GM12873 (cell line): ENCODE measurements around the gene ALX4.

Source experiments
- TF ChIP-seq, protein P1 (sequence below): IDR thresholded peaks from 2 replicates; pipeline ENCODE4 v1.5.1; 2012; ENCODE audit warnings: low read depth, mild to moderate bottlenecking, moderate library complexity, low read length, control low read depth; ENCODE audit not compliant: insufficient read depth; ENCODE audit errors: missing control alignments

The ALX4 gene

DNA sequence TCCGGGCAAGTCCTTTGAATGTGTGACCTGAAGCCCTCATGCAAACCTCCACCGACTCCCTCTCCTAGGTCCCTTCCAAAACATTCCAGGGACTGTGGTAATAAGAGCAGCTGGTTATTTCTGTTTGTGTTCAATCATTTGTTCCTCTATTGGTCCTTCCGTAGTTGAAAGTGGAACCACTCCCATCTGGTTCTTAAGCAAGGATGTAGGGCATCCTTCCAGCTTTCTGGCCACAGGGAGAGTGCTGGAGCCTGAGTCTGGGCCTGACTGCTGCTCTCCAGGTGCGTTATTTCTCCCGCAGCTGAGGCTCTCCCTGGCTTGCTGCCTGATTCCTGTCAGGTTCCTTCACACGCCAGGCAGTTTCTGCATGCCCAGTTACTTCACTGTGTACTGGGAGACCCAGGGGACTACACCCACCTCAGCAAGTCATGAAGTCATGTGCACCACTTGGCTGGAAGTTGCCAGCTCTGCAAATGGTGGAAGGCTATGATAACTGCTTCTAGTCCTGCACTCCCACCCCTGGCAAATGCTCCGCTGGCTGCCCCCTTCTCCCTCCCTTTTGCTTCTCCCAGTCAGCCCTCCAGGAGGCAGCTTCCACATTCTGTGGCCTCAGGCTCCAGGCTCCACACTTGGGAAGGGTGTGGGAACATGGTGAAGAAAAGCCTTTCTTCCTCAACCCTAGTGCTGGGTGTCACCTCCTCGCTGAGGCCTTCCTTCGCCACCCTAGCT lies 4.0 kb upstream of the ALX4 start:
- TF ChIP-seq, protein P1, sequence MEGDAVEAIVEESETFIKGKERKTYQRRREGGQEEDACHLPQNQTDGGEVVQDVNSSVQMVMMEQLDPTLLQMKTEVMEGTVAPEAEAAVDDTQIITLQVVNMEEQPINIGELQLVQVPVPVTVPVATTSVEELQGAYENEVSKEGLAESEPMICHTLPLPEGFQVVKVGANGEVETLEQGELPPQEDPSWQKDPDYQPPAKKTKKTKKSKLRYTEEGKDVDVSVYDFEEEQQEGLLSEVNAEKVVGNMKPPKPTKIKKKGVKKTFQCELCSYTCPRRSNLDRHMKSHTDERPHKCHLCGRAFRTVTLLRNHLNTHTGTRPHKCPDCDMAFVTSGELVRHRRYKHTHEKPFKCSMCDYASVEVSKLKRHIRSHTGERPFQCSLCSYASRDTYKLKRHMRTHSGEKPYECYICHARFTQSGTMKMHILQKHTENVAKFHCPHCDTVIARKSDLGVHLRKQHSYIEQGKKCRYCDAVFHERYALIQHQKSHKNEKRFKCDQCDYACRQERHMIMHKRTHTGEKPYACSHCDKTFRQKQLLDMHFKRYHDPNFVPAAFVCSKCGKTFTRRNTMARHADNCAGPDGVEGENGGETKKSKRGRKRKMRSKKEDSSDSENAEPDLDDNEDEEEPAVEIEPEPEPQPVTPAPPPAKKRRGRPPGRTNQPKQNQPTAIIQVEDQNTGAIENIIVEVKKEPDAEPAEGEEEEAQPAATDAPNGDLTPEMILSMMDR: no peak

DNA sequence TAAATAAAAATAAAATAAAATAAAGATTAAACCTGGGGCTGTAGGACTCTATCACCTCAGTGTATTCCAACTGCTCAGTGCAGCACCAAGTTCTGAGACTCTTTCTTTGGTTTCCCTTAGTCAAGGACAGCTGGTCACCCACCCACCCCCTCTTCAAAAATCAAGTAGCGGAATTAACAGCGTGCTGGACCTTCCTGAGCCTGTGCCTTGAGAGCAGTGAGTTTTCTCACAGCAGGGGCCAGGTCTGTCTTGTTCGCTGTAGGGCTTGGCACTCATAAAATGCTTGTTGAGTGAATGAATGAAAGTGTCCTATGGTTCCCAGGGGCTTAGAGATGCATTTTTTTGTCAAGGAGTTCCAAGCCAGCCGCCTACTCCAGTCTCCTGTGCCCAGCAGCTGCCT lies 2.9 kb upstream of the ALX4 start:
- TF ChIP-seq, protein P1: no peak

DNA sequence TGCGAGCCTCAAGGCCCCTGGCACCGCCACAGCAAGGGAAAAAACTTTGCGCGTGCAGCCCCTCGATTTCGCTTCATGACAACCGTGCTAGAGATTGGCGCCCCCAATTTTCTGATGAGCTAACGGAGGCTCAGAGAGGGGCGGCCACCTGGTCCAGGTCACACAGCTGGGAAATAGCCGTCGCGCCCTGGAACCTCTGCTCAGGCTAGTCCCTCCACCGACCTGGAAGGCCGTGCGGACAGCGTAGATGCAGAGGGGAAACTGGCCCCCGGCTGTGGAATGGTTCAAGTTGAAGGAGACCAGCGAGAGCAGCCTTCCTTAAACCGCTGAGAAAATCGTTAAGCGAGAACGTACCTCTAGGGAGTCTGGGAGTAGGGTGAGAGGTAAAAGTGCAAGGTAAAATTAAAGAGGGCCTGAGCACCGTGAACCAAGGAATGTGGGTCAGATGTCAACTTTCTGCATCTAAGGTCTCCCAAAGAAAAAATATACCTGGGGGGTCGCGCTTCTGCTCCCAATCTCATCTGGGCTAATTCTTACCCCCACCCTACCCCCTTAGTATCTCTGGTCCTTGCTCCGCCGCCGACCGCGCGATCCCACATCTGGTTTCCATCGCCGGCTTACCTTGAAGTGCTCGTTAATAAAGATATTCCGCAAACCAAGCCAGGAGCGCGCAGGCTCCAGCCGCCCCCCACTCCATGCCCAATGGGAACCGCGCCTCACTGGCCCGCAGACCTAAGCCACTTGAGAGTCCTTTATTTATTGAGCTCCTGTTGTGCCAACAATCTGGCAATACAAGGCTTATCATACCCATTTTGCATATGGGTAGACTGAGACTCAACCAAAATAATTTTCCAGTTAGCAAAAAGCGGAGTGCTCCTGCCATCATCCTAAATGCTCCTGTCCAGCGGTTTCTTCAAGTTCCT lies 1.7 kb upstream of the ALX4 start:
- TF ChIP-seq, protein P1: no peak

DNA sequence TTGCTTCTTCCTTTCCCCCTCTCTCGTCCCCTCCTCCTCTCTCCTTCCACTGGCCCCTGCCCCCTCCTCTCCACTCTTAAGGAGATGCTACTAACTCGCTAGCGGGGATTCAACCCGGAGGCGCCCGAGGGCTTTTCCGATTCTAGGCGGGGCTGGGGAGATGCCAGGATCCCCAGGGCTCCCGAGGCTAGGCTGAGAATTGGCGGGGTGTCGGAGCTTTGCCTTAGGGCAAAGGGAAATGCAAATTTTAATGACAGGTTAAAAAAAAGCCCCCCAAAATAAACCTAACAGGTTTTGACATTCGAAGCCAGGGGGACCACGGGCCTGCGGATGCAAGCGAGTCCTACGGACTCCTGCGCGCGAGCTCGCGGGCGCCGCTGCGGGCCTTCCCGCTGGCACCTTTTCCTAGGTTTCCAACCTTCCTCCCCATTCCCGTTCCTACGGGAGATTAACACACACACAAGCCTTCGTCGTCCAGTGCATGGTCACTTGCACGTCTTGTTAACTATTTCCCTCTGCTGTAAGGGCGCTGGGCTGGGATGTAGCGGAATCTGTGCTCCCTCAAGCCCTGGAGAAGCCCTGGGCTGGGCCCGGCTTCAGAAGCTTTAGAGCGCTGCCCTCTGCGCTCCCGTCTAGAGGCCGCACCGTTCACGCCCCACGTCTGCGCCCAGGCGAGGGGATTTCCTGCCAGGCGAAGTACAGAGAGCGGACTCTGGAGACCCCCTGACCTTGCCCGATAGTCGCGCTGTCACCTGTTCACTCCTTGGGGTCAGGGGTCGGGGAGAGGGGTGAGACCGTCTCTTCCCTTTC lies 729 bp upstream of the ALX4 start:
- TF ChIP-seq, protein P1: no peak

DNA sequence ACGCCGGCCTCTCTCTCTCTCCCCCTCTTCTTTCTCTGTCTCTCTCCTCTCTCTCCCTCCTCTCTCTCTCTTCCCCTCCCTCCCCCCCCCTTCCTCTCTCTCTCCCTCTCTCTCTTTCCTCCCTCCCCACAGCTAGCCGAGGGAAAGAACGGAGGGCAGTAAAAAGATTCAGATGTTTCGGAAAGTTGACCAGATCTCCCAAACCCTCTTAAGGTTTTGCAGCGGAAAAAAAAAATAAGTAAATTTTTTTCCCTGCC lies 195 bp upstream of the ALX4 start:
- TF ChIP-seq, protein P1: no peak

DNA sequence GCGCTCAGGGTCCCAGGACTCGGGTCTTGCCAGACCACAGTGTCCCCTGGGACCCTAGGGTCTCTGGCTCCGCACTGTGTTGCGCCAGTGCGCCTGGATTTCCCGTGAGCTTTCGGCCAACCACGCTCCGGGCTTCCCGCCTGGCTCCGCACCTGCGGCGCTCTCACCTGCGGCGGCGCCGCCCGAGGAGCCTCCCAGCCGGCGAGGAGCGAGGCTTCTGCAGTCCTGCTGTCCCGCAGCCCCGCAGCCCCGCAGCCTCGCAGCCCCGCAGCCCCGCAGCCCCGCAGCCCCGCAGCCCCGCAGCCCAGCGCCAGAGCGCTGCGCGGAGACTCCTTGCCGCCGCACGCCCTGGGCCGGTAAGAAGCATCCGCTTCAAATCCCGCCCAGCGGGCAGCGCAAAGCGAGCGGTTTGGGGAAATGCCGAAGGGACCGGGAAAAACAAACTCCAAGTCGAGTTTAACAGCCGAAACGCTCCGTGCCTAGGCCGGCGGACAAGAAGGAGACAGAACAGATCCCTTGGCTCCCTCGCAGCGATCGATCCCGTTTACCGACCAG lies 939 bp downstream of the ALX4 start:
- TF ChIP-seq, protein P1: no peak
